ENCODE results near the gene SYNGR1.
"Not testable (repeated sequence)": the region's sequence is repeated elsewhere in the genome, so short reads cannot be mapped to it uniquely, and the experiment has no call there.

Gene SYNGR1

DNA sequence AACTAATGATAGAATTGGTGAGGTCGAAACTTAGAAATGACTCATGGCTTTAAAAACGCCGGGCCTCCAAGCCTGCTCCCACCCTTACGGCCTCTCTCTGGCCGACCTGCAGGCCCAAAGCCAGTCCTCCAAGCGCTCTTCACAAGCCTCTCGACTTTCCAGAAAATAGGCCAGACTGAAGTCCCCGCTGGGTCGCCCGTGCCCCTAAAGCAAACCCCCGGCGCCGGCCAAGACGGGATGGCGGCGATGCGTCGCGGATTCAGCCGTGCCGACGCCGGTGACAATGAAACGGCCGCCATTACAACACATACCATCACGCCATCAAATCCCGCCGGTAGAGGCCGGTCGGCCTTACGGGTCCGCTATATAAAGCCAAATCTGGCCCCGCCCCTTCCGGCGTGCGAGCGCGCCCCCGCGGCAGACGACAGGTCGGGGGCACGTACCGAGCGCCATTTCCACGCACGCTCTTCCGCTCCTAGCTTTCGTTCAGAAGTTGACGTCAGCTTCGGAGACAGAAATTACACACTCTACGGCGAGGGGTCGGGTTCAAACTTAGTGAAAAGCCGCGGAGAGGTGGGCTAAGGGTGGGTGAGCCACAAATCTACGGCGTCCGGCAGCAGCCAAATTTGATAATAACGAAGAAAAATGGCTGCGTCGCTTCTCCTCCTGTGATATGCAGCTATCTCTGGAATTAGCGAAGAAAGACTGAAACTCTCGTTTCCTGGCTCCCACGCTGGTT is 30.3 kb upstream of the SYNGR1 start, which contains the start of gene RPL3:
TSS of gene RPL3 (minus strand) at position 340 of the 739 bp plus-strand sequence. CDS start at position 314, 26 bp downstream.
- no peaks in the 10 kb centered on the region for H3K27me3 ChIP-seq
- H3K4me1 ChIP-seq (ENCODE audit: control insufficient read depth in 1 of 2, insufficient read depth in 1 of 2, low read depth in 1 of 2, low read length in 1 of 2), result peaks cover 26 to 33% of the 10 kb centered on the region in 2 experiments

DNA sequence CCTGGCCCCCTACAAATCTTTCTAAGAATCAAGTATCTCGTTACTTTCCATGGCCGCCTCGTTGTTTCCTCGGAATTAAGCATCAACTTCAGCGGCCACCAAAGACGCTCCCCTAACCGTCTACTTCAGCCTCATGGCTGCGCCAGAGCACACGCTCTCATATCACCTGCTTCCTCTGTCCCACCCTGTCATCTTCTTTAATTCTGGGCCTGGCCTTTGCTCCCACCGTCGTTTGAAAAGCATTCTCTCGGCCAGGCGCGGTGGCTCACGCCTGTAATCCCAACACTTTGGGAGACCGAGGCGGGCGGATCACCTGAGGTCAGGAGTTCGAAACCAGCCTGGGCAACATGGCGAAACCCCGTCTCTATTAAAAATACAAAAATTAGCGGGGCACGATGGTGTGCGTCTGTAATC is 29.2 kb upstream of the SYNGR1 start:
- not testable (repeated sequence) for H3K27ac ChIP-seq, H3K9me3 ChIP-seq, H3K27me3 ChIP-seq
- peaks cover 26 to 33% of the 10 kb centered on the region in 2 experiments for H3K4me1 ChIP-seq (ENCODE audit: control insufficient read depth in 1 of 2, insufficient read depth in 1 of 2, low read depth in 1 of 2, low read length in 1 of 2)
- peaks cover 24% of the 10 kb centered on the region for H3K36me3 ChIP-seq
- peak overlapping the region; percentile 80 to 93 for H3K4me3 ChIP-seq (ENCODE audit: low read depth in 1 of 2, low read length in 1 of 2)

More for the DNA sequence above, 30.3 kb upstream of the SYNGR1 start, which contains the start of gene RPL3:
- TF ChIP-seq CTCF (IDR thresholded peaks at IDR 0.05), result peak; percentile 65
- Histone ChIP-seq H3K27ac (peak within 1 kb of the TSS; percentile 86), H3K4me3 (ENCODE audit: low read depth in 1 of 2, low read length in 1 of 2) (peak within 1 kb of the TSS; percentile 80 to 93), H3K36me3 (peaks cover 36% of the 10 kb centered on the region), H3K9me3 (no peaks in the 10 kb centered on the region)

- Histone ChIP-seq H3K4me1 (ENCODE audit: control insufficient read depth in 1 of 2, insufficient read depth in 1 of 2, low read depth in 1 of 2, low read length in 1 of 2) (peaks cover 8 to 14% of the 10 kb centered on the region in 2 experiments), H3K36me3 (no peaks in the 10 kb centered on the region), H3K27ac (no peak overlapping the region), H3K27me3 (no peaks in the 10 kb centered on the region), H3K4me3 (ENCODE audit: low read depth in 1 of 2, low read length in 1 of 2) (no peak overlapping the region), H3K9me3 (no peaks in the 10 kb centered on the region)
- no peak for TF ChIP-seq CTCF (IDR thresholded peaks at IDR 0.05)
Observed at GRCh38 chr22:39325392-39325932, 24.3 kb upstream of the SYNGR1 start.

DNA sequence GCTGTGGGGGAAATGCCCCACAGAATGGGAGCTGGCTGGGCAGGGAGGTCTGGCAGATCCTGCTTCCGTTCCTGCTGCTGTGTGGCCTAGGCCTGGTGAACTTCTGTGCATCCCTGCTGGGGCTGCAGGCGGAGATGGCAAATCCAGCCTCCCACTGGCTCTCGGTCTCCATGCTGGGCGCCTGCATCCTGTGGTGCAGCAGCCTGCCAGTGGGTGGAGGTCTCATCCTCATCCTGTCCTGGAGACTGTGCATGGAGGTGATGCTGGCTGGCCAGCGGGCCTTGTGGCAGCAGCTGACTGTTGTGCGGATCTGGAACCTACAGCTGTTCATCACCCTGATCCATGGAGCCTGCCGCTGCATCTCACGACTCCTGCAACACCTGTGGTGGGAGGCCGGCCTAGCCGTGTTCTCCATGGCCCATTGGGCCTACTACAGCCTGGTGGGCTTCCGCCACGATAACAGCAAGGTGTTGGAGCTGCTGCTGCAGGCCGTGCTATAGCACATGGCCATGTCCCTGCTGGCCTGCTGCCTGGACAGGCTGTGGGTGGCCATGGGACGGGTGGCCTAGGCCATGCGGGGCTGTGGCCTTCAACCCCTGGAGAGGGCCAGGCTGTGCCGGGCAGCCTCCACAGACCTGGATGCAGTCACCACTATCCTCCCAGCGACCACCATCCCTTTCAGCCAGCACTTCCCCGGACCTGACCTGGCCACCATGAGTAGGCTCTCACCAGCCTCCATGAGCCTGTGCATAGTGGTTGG is 21.6 kb upstream of the SYNGR1 start:
- no peaks in the 10 kb centered on the region for H3K27me3 ChIP-seq
- peaks cover 6 to 16% of the 10 kb centered on the region in 2 experiments for H3K4me1 ChIP-seq (ENCODE audit: control insufficient read depth in 1 of 2, insufficient read depth in 1 of 2, low read depth in 1 of 2, low read length in 1 of 2)
- H3K27ac ChIP-seq, result no peak overlapping the region
- no peaks in the 10 kb centered on the region for H3K9me3 ChIP-seq
- no peak for TF ChIP-seq CTCF (IDR thresholded peaks at IDR 0.05)
- H3K36me3 ChIP-seq, result no peaks in the 10 kb centered on the region
- no peak overlapping the region for H3K4me3 ChIP-seq (ENCODE audit: low read depth in 1 of 2, low read length in 1 of 2)

DNA sequence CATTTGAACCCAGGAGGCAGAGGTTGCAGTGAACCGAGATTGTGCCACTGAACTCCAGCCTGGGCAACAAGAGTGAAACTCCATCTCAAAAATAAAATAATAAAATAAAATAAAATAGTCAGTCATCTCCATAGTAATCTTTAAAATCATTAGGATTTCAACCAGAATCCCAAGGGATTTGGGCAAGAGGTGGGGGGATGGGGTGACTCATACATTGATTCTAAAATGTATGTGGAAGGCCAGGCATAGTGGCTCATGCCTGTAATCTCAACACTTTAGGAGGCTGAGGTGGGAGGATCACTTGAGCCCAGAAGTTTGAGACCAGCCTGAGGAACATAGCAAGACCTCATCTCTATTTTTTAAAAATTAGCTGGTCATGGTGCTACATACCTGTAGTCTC is 19.2 kb upstream of the SYNGR1 start:
- H3K9me3 ChIP-seq; H3K4me3 ChIP-seq (ENCODE audit: low read depth in 1 of 2, low read length in 1 of 2); H3K27ac ChIP-seq; H3K27me3 ChIP-seq; H3K36me3 ChIP-seq: not testable (repeated sequence)
- H3K4me1 ChIP-seq (ENCODE audit: control insufficient read depth in 1 of 2, insufficient read depth in 1 of 2, low read depth in 1 of 2, low read length in 1 of 2), result peaks cover 6 to 16% of the 10 kb centered on the region in 2 experiments

GRCh38 chr22:39332441-39333064 is 17.2 kb upstream of the SYNGR1 start:
- H3K4me3 ChIP-seq (ENCODE audit: low read depth in 1 of 2, low read length in 1 of 2), result no peak overlapping the region
- no peaks in the 10 kb centered on the region for H3K36me3 ChIP-seq
- H3K4me1 ChIP-seq (ENCODE audit: control insufficient read depth in 1 of 2, insufficient read depth in 1 of 2, low read depth in 1 of 2, low read length in 1 of 2), result peaks cover 6 to 16% of the 10 kb centered on the region in 2 experiments
- no peaks in the 10 kb centered on the region for H3K9me3 ChIP-seq
- H3K27me3 ChIP-seq, result no peaks in the 10 kb centered on the region
- TF ChIP-seq CTCF (IDR thresholded peaks at IDR 0.05), result no peak
- H3K27ac ChIP-seq, result no peak overlapping the region
